DMS114 treated with DMSO at 0.1 percent for 48 hours (cell line): ENCODE results near the gene ARIH2.

Source experiments
- DNase-seq: peaks from one replicate; lab custom pipeline; 2025; ENCODE audit not compliant: unreplicated experiment; lab: John Stamatoyannopoulos, UW

ARIH2 gene

DNA sequence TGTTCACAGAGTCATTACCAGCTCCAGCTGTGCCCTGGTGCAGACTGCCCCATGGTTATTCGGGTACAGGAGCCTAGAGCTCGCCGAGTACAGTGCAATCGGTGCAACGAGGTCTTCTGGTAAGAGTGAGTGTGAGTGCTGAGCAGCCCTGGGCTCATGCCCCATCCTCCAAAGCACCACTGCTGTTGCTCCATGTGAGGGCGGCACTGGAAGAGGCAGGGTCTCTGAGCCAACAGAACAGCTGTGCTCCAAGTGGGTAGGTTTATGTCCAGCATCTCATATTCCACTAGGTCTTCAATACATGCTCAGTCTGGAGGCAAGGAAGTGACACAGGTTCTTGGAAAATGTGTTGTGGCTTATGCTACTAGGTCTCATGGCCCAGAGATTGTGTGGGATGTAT, 51.9 kb downstream of the ARIH2 start:
- DNase-seq = no peak

- no peak for DNase-seq
Observed at GRCh38 chr3:48974076-48974864, 55.6 kb downstream of the ARIH2 start.

GRCh38 chr3:48979451-48979850, 60.8 kb downstream of the ARIH2 start:
- no peak for DNase-seq

GRCh38 chr3:48980295-48980694, 61.7 kb downstream of the ARIH2 start:
- DNase-seq = no peak

GRCh38 chr3:48982016-48982415, 63.4 kb downstream of the ARIH2 start:
- DNase-seq = no peak

DNA sequence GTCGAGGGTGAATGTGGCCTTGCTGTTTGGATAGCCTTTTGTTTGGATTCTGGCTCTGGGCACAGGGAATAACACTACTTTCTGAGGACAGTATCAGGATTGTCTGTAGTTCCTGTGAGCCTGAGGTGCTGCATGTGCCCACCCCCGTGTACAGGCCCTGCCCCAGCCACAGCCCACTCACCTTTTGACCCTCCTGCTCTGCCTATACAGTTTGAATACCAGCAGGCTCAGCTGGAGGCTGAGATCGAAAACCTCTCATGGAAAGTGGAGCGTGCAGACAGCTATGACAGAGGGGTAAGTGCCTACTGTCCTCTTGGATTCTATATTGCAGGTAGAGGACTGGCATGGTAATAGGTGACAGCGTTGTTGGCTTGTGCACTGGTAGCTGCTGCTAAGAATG, 64.0 kb downstream of the ARIH2 start:
- DNase-seq = no peak

DNA sequence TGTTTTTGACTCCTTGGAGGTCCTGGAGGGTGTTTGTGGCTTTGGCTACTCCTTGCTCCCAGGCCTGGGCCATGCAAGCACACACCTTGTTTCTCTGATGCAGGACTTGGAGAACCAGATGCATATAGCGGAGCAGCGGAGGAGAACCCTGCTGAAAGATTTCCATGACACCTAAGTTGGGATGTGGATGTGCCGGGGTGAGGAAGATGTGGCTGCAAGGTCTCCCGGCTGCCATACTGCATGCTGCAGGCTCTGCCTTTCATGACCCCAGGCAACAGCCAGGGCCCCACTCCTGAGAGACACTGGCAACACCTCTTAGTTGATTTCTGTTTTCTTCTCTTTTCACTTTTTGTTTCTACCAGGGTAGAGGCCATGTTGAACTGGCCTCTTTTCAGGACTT, 64.5 kb downstream of the ARIH2 start:
- DNase-seq = no peak

DNA sequence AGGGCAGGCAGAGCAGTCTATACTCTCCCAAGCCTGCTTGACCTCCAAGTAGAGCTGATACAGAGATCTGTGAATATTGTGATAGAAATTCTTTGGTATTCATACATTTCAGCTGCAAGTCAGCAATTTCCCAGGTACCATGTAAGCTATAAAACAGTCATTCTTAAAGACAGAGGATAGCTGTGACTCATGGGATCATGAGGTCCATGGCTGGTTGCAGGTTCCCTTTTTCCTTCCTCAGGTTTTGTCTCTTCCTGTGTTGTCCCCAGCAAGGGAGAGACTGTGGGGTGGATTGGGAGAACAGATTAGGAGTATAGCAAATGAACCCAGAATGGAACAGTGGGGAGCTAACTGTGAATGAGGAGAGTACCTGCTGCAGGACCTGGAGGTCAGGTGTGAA, 66.0 kb downstream of the ARIH2 start:
- no peak for DNase-seq

GRCh38 chr3:48985831-48986376, 67.3 kb downstream of the ARIH2 start:
- no peak for DNase-seq

DNA sequence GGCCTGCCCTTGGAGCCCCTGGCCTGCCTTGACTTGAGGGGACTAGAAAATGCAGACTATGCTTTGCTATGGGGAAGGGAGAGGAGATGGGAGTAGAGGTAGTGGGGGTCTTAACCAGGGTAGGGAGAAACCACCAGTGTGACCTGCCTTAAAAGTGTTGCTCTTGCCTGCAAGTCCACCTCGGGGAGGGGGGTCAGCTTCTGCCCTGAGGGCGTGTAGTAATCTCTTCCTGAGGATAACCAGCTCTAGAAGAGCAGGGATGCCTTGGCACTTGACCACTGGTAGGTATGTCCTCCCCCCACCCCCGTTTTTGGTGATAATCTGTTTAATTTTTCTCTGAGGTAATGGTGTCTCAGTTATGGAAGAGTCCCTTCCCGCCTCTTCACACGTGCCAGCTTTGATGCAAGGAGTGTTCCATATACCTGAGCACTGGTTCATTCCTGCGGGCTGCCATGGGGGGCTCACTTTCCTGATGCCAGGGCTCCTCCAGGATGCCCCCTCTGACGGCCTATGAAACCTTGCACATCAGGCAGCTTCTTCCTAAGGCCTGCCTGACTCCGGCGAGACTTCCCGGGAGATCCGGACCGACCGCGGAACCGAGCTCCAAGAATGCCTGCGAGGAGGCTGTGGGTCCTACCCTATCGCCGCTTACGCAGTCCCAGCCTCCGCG, 70.6 kb downstream of the ARIH2 start:
- DNase-seq = no peak

- DNase-seq = peak; percentile 50
Observed at GRCh38 chr3:48989796-48990635, 71.4 kb downstream of the ARIH2 start, which contains the start of gene P4HTM. P4HTM (plus strand) TSS chr3:48990241; CDS start chr3:48990257, 16 bp downstream.

- DNase-seq = peak; percentile 17
Observed at GRCh38 chr3:48990636-48991469, 72.2 kb downstream of the ARIH2 start.

DNA sequence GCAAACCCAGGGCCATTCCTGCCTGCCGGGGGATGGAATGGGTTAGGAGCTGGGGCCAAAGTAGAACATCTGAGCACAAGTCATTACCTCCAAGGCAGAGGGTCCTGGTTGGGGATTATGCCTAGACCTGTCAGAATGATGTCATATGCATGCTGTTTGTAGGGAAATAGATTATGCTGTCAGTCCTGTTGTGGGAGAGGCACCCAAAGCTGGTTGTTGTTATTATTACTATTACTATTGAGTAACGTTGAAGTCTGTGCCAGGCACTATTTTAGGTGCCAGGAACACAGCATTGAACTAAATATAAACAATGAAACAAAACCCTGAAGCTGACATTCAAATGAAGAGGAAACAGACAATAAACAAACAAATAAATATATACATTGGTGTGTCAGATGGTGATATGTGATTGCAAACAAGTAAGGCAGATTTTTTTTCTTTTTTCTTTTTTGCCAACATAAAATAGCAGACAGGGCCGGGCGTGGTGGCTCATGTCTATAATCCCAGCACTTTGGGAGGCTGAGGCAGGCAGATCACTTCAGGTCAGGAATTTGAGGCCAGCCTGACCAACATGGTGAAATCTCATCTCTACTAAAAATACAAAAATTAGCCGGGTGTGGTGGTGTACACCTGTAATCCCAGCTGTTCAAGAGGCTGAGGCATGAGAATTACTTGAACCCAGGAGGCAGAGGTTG, 73.4 kb downstream of the ARIH2 start:
- DNase-seq = no peak

- DNase-seq = no peak
Observed at GRCh38 chr3:48993834-48994233, 75.2 kb downstream of the ARIH2 start.

DNA sequence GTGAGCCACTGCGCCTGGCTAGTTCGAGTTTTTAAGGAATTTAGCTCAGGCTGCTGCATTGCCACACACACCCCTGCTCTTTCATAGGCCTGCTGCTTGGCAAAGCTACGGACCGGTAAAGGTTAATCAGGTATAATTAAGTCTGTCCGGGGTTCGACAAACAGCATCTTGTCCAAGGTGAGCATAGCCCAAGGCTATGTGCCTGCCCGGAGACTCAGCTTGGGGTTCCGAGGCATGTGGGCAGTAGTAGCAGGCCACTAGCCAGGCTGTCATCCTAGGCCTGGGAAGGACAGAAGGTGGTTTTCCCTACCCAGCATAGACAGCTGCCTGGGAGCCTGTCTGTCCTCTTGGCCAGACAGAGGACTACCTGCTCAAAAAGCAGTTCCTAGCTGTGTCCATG, 78.0 kb downstream of the ARIH2 start:
- DNase-seq = no peak

- DNase-seq = no peak
Observed at GRCh38 chr3:48997102-48997635, 78.5 kb downstream of the ARIH2 start.

DNA sequence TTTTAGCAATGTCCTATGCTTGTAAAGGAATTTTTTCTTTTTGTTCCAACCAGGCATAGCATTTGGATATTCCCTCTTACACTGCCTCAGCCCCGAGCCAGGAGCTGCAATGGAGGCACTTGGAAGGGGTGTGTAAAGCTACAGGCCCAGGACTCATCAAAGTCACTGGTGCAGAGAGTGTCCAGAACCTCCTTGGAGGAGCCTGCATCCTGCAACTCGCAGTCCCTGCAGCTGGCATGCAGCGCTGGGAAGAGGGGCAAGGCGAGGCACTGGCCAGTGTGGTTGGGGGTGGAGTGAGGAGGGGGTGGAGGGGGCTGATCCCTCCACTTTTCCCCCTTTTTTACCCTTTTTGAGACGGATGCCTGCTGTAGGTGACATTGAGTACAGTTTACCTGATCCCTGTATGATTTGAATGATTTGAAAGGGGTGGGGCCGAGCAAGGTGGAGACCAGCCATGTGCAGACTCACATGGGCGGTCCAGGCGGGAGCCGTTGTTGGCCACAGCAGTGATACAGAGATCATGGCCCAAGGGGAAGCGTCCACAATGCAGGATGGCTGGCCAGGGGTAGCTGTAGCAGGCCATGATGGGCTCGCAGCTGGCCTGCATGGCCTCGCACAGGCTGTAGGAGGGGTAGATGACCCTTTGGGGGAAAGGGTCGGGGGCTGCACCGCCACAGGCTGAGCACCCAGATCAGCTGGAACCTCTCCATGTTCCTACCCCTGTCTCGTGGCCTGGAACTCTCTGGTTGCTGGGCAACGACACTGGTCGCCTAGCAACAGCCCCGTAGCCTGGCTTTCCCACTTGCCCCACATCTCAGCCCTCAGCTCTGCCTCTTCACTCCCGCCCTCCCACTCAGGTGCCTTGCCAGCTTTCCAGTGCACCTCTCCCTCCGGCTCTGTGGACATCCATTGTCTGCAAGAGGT, 79.3 kb downstream of the ARIH2 start:
- no peak for DNase-seq

- no peak for DNase-seq
Observed at GRCh38 chr3:48999085-48999858, 80.6 kb downstream of the ARIH2 start.
